Skeletal muscle tissue (tissue), 4 donors: ENCODE measurements around the gene EP400. TPM values are rescaled to one million over a fixed set of nuclear protein-coding genes. Genes with fewer than 3 reads are reported as not detected.
"Not testable (repeated sequence)": the region's sequence is repeated elsewhere in the genome, so short reads cannot be mapped to it uniquely, and the experiment has no call there.

ENCODE experiments used
- H3K27ac ChIP-seq: one replicate; pipeline ENCODE4 v1.7.0; 2013; ENCODE audit warnings: mild to moderate bottlenecking, low read depth, low read length, inconsistent platforms
- H3K27me3 ChIP-seq, 3 donors: one replicate each; pipeline ENCODE4 v1.7.0; 2013; ENCODE audit warnings: low read length in 3 of 3; ENCODE audit not compliant: control insufficient read depth in 3 of 3, insufficient read depth in 3 of 3
- H3K36me3 ChIP-seq, 3 donors: one replicate each; pipeline ENCODE4 v1.7.0; 2013; ENCODE audit warnings: low read length in 3 of 3; ENCODE audit not compliant: control insufficient read depth in 3 of 3, insufficient read depth in 3 of 3
- H3K4me1 ChIP-seq, 3 donors: one replicate each; pipeline ENCODE4 v1.7.0; 2013; ENCODE audit warnings: low read length in 3 of 3, mild to moderate bottlenecking in 3 of 3; ENCODE audit not compliant: control insufficient read depth in 3 of 3, insufficient read depth in 3 of 3
- H3K4me3 ChIP-seq, 3 donors: one replicate each; pipeline ENCODE4 v1.7.0; 2013; ENCODE audit warnings: low read length in 3 of 3
- H3K9ac ChIP-seq, 3 donors: one replicate each; pipeline ENCODE4 v1.7.0; 2013; ENCODE audit warnings: low read length in 3 of 3, mild to moderate bottlenecking in 3 of 3, moderate library complexity in 2 of 3, low read depth in 1 of 3
- H3K9me3 ChIP-seq, 3 donors: one replicate each; pipeline ENCODE4 v1.7.0; 2013; ENCODE audit warnings: low read length in 3 of 3; ENCODE audit not compliant: control insufficient read depth in 3 of 3
- total RNA-seq: library from RNA; depleted of rRNA; stranded (reverse); fragments of >200 nt; gene quantifications from one replicate; pipeline ENCODE4 v1.2.3, GENCODE V29; 2014
- donor health status: Osteomylitis.

EP400 gene
- total RNA-seq, 1 donor from 2014 or later, result 11.0 TPM

DNA sequence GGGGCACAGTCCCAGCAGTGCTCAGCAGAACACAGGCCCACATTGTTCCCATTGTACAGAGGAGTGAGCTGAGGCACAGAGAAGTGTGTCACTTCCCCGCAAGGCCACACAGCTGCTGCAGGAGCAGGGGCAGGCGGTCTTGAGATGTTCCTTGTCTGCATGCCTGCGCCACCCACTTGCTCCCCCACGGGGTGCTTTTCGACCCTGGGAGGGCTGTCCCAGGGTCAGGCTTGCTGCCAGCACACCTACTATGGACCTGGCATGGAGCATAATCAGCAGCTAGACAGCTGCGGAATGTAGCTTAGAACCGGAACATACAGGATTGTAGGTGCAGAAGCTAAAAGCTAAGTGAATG, 7.8 kb upstream of the EP400 start:
- H3K27me3 ChIP-seq, result no peaks in the 10 kb centered on the region
- H3K36me3 ChIP-seq, result peaks cover 22 to 32% (median 25%) of the 10 kb centered on the region in 3 donors
- no peak overlapping the region for H3K9ac ChIP-seq
- H3K4me1 ChIP-seq, result no peaks in the 10 kb centered on the region
- H3K4me3 ChIP-seq, result no peak overlapping the region
- H3K9me3 ChIP-seq, result no peaks in the 10 kb centered on the region
- no peak overlapping the region for H3K27ac ChIP-seq

DNA sequence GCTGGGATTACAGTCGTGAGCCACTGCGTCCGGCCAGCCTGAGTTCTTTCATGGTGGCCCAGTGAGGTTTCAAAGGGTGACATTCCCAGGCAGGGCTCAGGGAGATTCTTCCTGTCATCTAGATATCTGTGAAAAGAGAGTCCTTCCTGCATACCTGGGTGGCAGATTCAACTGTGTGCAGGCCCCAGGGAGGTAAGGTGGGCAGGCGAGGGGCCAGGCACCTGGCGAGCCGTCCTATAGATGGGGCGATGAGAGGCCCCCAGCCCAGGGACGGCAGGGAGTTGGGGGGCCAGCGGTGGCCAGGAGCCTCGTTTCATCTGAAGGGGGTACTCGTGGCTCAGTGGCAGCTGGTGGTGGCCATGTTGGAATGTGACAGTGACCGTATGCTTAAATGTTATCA, 7.1 kb upstream of the EP400 start:
- Histone ChIP-seq H3K9ac (no peak overlapping the region), H3K36me3 (peaks cover 22 to 32% (median 25%) of the 10 kb centered on the region in 3 donors), H3K4me1 (peaks cover 0 to 4% (median 3%) of the 10 kb centered on the region in 3 donors), H3K27me3 (no peaks in the 10 kb centered on the region), H3K9me3 (no peaks in the 10 kb centered on the region), H3K4me3 (no peak overlapping the region), H3K27ac (no peak overlapping the region)

DNA sequence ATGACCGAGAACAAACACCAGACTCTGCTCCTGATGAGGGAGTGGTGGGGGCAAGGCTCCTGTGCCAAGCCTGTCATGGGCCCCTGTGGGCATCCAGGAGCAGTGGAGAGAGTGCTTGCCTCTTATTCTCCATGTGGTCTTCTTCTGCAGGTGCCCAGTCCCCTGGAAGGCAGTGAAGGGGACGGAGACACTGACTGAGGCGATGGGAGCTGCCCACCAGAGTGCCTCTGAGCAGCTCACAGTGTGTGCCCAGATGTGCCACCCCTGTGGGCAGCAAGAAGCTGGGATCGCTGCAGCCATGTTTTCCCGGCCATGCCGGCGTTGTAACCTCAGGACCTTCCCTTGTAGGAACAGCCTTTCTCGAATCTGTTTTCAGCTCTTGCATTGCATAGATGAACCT, 6.4 kb upstream of the EP400 start:
- peaks cover 22 to 32% (median 25%) of the 10 kb centered on the region in 3 donors for H3K36me3 ChIP-seq
- H3K4me1 ChIP-seq, result peaks cover 0 to 4% (median 3%) of the 10 kb centered on the region in 3 donors
- no peak overlapping the region for H3K27ac ChIP-seq
- H3K4me3 ChIP-seq, result no peak overlapping the region
- no peak overlapping the region for H3K9ac ChIP-seq
- H3K27me3 ChIP-seq, result no peaks in the 10 kb centered on the region
- H3K9me3 ChIP-seq, result no peaks in the 10 kb centered on the region

DNA sequence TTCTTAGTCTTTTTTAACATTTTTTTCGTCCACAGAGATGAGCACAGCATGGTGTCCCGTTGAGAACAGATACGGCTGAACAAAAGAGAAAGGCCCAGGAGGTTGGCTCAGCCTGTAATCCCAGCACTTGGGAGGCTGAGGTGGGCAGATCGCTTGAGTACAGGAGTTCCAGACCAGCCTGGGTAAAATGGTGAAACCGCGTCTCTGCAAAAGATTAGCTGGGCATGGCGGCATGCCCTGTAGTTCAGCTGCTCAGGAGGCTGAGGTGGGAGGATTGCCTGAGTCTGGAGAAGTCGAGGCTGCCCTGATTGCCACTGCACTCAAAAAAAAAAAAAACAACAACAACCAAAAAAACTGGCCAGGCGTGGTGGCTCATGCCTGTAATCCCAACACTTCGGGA, 5.9 kb upstream of the EP400 start:
- no peaks in the 10 kb centered on the region for H3K27me3 ChIP-seq
- H3K9ac ChIP-seq, result no peak overlapping the region
- peaks cover 22 to 32% (median 25%) of the 10 kb centered on the region in 3 donors for H3K36me3 ChIP-seq
- H3K4me1 ChIP-seq, result peaks cover 0 to 4% (median 3%) of the 10 kb centered on the region in 3 donors
- H3K4me3 ChIP-seq, result no peak overlapping the region
- no peaks in the 10 kb centered on the region for H3K9me3 ChIP-seq
- H3K27ac ChIP-seq, result no peak overlapping the region

GRCh38 chr12:131944601-131945251, 5.0 kb upstream of the EP400 start:
- Histone ChIP-seq H3K27me3 (no peaks in the 10 kb centered on the region), H3K36me3 (peaks cover 20 to 25% (median 22%) of the 10 kb centered on the region in 3 donors), H3K4me3 (no peak overlapping the region)

DNA sequence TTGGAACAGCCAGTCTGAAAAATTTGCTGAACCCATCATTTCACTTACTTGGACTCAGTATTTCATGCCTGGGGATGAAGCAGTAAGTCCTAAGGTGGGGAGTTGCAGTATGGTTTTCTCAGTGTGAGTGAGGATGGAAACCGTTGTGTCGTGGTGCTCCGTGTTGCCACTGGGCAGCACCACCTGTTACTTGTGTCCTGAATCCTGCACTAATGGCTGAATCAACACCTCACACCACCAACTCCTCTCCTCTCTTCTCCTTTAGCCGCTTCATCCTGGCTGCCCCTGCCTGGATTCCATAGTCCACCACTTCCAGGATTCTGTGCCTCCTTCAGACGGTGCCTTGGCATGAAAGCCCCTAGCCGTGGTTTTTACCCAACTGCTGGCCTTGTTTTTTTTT, 3.0 kb upstream of the EP400 start:
- Histone ChIP-seq H3K27me3 (no peaks in the 10 kb centered on the region), H3K27ac (no peak overlapping the region), H3K9ac (no peak overlapping the region), H3K4me1 (peaks cover 9 to 15% (median 13%) of the 10 kb centered on the region in 3 donors), H3K9me3 (no peaks in the 10 kb centered on the region), H3K36me3 (peaks cover 9 to 13% (median 11%) of the 10 kb centered on the region in 3 donors), H3K4me3 (no peak overlapping the region)

More at GRCh38 chr12:131944601-131945251, 5.0 kb upstream of the EP400 start:
- Histone ChIP-seq H3K27ac (no peak overlapping the region), H3K4me1 (peaks cover 0 to 5% (median 4%) of the 10 kb centered on the region in 3 donors), H3K9me3 (no peaks in the 10 kb centered on the region), H3K9ac (no peak overlapping the region)

GRCh38 chr12:131947482-131948027, 2.2 kb upstream of the EP400 start:
- Histone ChIP-seq H3K36me3 (peaks cover 7 to 10% (median 7%) of the 10 kb centered on the region in 3 donors), H3K9me3 (no peaks in the 10 kb centered on the region), H3K27ac (peak overlapping the region; percentile 30)

DNA sequence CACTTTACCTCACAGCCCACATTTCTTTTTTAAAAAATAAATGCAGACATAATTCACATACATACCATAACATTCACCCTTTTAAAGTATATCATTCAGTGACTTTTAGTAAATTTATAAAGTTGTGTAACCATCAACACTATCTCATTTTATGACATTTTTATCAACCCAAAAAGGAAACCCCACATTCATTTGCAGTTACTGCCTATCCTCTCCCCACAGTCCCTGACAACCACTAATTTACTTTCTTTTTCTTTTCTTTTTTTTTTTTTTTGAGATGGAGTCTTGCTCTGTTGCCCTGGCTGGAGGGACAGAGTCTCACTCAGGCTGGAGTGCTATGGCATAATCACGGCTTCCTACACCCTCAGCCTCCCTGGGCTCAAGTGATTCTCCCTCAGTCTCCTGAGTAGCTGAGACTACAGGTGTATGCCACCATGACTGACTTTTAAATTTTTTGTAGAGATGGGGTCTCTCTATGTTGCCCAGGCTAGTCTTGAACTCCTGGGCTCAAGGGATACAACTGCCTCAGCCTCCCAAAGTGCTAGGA, 1.5 kb upstream of the EP400 start:
- no peaks in the 10 kb centered on the region for H3K27me3 ChIP-seq
- no peak overlapping the region for H3K9ac ChIP-seq
- H3K27ac ChIP-seq, result peak overlapping the region; percentile 72
- H3K36me3 ChIP-seq, result peaks cover 5 to 10% (median 7%) of the 10 kb centered on the region in 3 donors
- peaks cover 12 to 21% (median 15%) of the 10 kb centered on the region in 3 donors for H3K4me1 ChIP-seq
- H3K4me3 ChIP-seq, result no peak overlapping the region
- H3K9me3 ChIP-seq, result no peaks in the 10 kb centered on the region

More at GRCh38 chr12:131947482-131948027, 2.2 kb upstream of the EP400 start:
- Histone ChIP-seq H3K27me3 (no peaks in the 10 kb centered on the region), H3K4me1 (peaks cover 9 to 16% (median 15%) of the 10 kb centered on the region in 3 donors), H3K4me3 (no peak overlapping the region), H3K9ac (no peak overlapping the region)

GRCh38 chr12:131948713-131949430, 870 bp upstream of the EP400 start:
- Histone ChIP-seq H3K4me3 (peak overlapping the region; percentile 60 to 75 (median 67)), H3K27ac (peak overlapping the region; percentile 72), H3K4me1 (peaks cover 12 to 21% (median 15%) of the 10 kb centered on the region in 3 donors), H3K9ac (peak overlapping the region in 2 of 3 donors; percentile 45 to 64)
- not testable (repeated sequence) for H3K9me3 ChIP-seq, H3K27me3 ChIP-seq, H3K36me3 ChIP-seq
